Mammary epithelial cell (primary cell): Measurements from ENCODE around the gene ZACN.
"Not testable (repeated sequence)": the region's sequence is repeated elsewhere in the genome, so short reads cannot be mapped to it uniquely, and the experiment has no call there.

Experiments used
- EZH2 ChIP-seq: IDR thresholded peaks from 2 replicates; pipeline ENCODE4 v1.6.1; 2012; ENCODE audit warnings: low read length, inconsistent platforms, borderline replicate concordance
- TF ChIP-seq, protein P1 (sequence below), 2 donors: IDR thresholded peaks in 1 of 2; conservative IDR thresholded peaks in 1 of 2; 2 replicates each; pipeline ENCODE4 v1.5.1; 2011 to 2012; ENCODE audit warnings: inconsistent platforms in 2 of 2, low read length in 2 of 2, mild to moderate bottlenecking in 2 of 2, control low read depth in 1 of 2, low read depth in 1 of 2; ENCODE audit not compliant: insufficient read depth in 1 of 2; ENCODE audit errors: extremely low read depth in 1 of 2

GRCh38 chr17:76044475-76045007, 34.4 kb upstream of the ZACN start:
- TF ChIP-seq, protein P1, sequence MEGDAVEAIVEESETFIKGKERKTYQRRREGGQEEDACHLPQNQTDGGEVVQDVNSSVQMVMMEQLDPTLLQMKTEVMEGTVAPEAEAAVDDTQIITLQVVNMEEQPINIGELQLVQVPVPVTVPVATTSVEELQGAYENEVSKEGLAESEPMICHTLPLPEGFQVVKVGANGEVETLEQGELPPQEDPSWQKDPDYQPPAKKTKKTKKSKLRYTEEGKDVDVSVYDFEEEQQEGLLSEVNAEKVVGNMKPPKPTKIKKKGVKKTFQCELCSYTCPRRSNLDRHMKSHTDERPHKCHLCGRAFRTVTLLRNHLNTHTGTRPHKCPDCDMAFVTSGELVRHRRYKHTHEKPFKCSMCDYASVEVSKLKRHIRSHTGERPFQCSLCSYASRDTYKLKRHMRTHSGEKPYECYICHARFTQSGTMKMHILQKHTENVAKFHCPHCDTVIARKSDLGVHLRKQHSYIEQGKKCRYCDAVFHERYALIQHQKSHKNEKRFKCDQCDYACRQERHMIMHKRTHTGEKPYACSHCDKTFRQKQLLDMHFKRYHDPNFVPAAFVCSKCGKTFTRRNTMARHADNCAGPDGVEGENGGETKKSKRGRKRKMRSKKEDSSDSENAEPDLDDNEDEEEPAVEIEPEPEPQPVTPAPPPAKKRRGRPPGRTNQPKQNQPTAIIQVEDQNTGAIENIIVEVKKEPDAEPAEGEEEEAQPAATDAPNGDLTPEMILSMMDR (conservative IDR thresholded peaks at IDR 0.05 in 1 of 2, IDR thresholded peaks at IDR 0.05 in 1 of 2; ENCODE audit: extremely low read depth in 1 of 2, insufficient read depth in 1 of 2, low read depth in 1 of 2, low read length in 2 of 2): not testable (repeated sequence)
- TF ChIP-seq EZH2: not testable (repeated sequence)
